ENCODE results near the gene ABCD3. TPM values are rescaled to one million over a fixed set of nuclear protein-coding genes. Genes with fewer than 3 reads are reported as not detected.
A peak's percentile ranks its signal among the peaks of the same experiment; 100 is the strongest.

ABCD3 gene
- total RNA-seq, 1 experiment from 2014 or later = 48.8 TPM

DNA sequence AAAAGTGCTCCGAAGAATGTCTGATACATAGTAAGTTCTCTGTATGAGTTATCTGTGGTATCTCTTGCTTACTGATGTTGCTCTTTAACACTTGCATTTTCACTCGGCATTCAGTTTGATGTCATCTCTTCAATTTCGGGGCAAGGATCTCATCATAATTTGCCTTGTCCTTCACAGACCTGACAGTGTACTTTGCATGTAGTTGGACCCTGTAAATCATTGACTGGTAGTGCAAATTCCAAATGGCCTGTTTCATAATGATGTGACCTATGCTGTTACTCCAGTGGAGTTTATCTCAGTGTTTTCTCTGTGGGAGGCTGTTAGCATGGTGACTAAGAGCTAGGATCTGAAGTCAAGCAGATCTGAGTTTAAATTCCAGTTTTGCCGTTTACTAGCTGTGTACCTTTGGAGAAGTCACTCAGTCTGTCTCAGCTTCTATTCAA, 34.2 kb upstream of the ABCD3 start:
- Histone ChIP-seq H3K4me3 (replicated peaks in 1 of 2; ENCODE audit: low read depth in 1 of 2, low read length in 2 of 2) (no peak overlapping the region), H2AFZ (ENCODE audit: low read depth, low read length, poor library complexity, severe bottlenecking) (no peak overlapping the region), H3K79me2 (ENCODE audit: insufficient read depth, low read length) (no peaks in the 10 kb centered on the region), H3K27ac (ENCODE audit: low read depth, low read length) (no peak overlapping the region), H3K4me2 (ENCODE audit: low read length) (peak overlapping the region; percentile 7; the same call in 1 of the 2 replicates), H3K36me3 (ENCODE audit: control insufficient read depth in 1 of 2, insufficient read depth in 2 of 2, low read length in 2 of 2) (no peaks in the 10 kb centered on the region), H3K4me1 (ENCODE audit: control insufficient read depth in 1 of 2, insufficient read depth in 2 of 2, low read length in 2 of 2) (peaks cover 0 to 4% of the 10 kb centered on the region in 2 experiments; a peak in 1 of 4 replicates), H3K9ac (ENCODE audit: low read length) (no peak overlapping the region), H3K9me3 (ENCODE audit: control insufficient read depth in 1 of 2, insufficient read depth in 1 of 2, low read depth in 1 of 2, low read length in 2 of 2) (no peaks in the 10 kb centered on the region; a peak in 2 of 4 replicates), H3K27me3 (ENCODE audit: insufficient read depth, low read length) (no peaks in the 10 kb centered on the region), H4K20me1 (ENCODE audit: insufficient read depth) (no peaks in the 10 kb centered on the region), H3K9me2 (ENCODE audit: insufficient read depth) (no peaks in the 10 kb centered on the region)
- DNase-seq (ENCODE audit: low read depth, low spot score) = no peak
- TF ChIP-seq RAD21 (IDR thresholded peaks at IDR 0.05; ENCODE audit: low read depth) (no peak), CBX3 (IDR thresholded peaks at IDR 0.05; ENCODE audit: low read depth) (no peak)
- ChIA-PET CTCF (no interaction called here), RAD21 (ENCODE audit: low non-redundant PET in 1 of 2, low total read pairs in 2 of 2, uncharacterized antibody in 2 of 2, unreplicated experiment in 2 of 2) (no interaction called here), POLR2A (no interaction called here)
- no peak for ATAC-seq
- intact Hi-C loops (cut with micrococcal nuclease) = no loop called here
- BruUV-seq (replicated peaks) = no TSS peak

DNA sequence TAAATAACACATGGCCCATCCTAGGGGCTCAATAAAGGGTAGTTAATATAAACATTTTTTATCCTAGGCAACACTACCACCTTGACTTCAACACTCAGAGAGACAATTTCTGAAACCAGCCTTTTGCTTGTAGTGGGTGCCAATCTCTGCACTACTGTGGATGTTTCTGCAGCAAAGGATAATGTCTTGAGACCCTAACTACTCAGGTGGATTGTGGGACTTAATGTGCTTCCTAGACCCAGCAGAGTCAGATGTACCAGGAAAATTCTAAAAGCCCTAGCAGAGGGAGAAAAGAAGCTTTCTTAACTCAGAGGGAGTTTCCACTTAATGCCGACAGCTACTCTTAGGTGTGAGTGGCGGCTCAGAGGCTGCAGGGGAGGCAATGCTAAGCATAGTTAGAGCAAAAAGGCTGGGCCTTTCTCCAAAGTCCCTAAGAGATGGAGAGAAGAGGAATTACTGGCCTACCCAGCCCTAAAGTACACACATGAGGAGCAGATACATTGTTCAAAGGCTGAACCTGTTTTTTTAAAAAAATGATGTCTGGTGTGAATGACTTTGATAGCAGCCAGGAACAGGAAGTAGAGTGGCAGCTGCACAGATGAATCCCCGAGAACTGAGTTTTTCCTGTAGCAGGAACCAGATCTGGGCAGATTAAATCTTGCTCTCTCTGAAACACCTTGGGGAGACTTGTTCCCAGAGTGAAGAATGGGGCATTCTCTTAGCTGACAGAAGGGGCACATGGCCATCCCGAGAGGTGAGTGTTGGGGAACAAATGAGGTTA, 33.5 kb upstream of the ABCD3 start:
- Histone ChIP-seq H3K9ac (ENCODE audit: low read length) (no peak overlapping the region), H2AFZ (ENCODE audit: low read depth, low read length, poor library complexity, severe bottlenecking) (no peak overlapping the region), H3K36me3 (ENCODE audit: control insufficient read depth in 1 of 2, insufficient read depth in 2 of 2, low read length in 2 of 2) (no peaks in the 10 kb centered on the region), H3K4me2 (ENCODE audit: low read length) (peak overlapping the region; percentile 7; the same call in 1 of the 2 replicates), H3K79me2 (ENCODE audit: insufficient read depth, low read length) (no peaks in the 10 kb centered on the region), H4K20me1 (ENCODE audit: insufficient read depth) (no peaks in the 10 kb centered on the region), H3K4me1 (ENCODE audit: control insufficient read depth in 1 of 2, insufficient read depth in 2 of 2, low read length in 2 of 2) (peaks cover 0 to 4% of the 10 kb centered on the region in 2 experiments; a peak in 1 of 4 replicates), H3K4me3 (replicated peaks in 1 of 2; ENCODE audit: low read depth in 1 of 2, low read length in 2 of 2) (no peak overlapping the region), H3K9me3 (ENCODE audit: control insufficient read depth in 1 of 2, insufficient read depth in 1 of 2, low read depth in 1 of 2, low read length in 2 of 2) (peaks cover 0 to 1% of the 10 kb centered on the region in 2 experiments; a peak in 2 of 4 replicates), H3K27ac (ENCODE audit: low read depth, low read length) (no peak overlapping the region), H3K9me2 (ENCODE audit: insufficient read depth) (no peaks in the 10 kb centered on the region), H3K27me3 (ENCODE audit: insufficient read depth, low read length) (no peaks in the 10 kb centered on the region)
- DNase-seq (ENCODE audit: low read depth, low spot score) = no peak
- no TSS peak for BruUV-seq (replicated peaks)
- RAD21 ChIA-PET (ENCODE audit: low non-redundant PET in 1 of 2, low total read pairs in 2 of 2, uncharacterized antibody in 2 of 2, unreplicated experiment in 2 of 2) = no interaction called here
- intact Hi-C loops (cut with micrococcal nuclease) = no loop called here
- CTCF ChIA-PET = no interaction called here
- no peak for ATAC-seq
- POLR2A ChIA-PET = no interaction called here
- TF ChIP-seq CEBPB (IDR thresholded peaks at IDR 0.05; ENCODE audit: low read depth) (no peak), EGR1 (IDR thresholded peaks at IDR 0.05; ENCODE audit: low read depth) (no peak), JUND (IDR thresholded peaks at IDR 0.05) (no peak), ELF1 (IDR thresholded peaks at IDR 0.05; ENCODE audit: borderline replicate concordance, low read depth) (no peak), SP1 (IDR thresholded peaks at IDR 0.05; ENCODE audit: low read depth) (no peak), YY1 (IDR thresholded peaks at IDR 0.05; ENCODE audit: extremely low read depth, insufficient replicate concordance, low read depth, low read length) (no peak), ZNF274 (IDR thresholded peaks at IDR 0.05; ENCODE audit: low read depth, low read length) (no peak), FOSL1 (IDR thresholded peaks at IDR 0.05; ENCODE audit: low read depth) (no peak), EZH2 (IDR thresholded peaks at IDR 0.05) (no peak), RAD21 (IDR thresholded peaks at IDR 0.05; ENCODE audit: low read depth) (no peak), SIN3A (IDR thresholded peaks at IDR 0.05; ENCODE audit: low read depth) (no peak), EZH2phosphoT487 (IDR thresholded peaks at IDR 0.05; ENCODE audit: borderline replicate concordance) (no peak)
- TF ChIP-seq, protein P1, sequence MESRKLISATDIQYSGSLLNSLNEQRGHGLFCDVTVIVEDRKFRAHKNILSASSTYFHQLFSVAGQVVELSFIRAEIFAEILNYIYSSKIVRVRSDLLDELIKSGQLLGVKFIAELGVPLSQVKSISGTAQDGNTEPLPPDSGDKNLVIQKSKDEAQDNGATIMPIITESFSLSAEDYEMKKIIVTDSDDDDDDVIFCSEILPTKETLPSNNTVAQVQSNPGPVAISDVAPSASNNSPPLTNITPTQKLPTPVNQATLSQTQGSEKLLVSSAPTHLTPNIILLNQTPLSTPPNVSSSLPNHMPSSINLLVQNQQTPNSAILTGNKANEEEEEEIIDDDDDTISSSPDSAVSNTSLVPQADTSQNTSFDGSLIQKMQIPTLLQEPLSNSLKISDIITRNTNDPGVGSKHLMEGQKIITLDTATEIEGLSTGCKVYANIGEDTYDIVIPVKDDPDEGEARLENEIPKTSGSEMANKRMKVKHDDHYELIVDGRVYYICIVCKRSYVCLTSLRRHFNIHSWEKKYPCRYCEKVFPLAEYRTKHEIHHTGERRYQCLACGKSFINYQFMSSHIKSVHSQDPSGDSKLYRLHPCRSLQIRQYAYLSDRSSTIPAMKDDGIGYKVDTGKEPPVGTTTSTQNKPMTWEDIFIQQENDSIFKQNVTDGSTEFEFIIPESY (IDR thresholded peaks at IDR 0.05; ENCODE audit: extremely low read depth, insufficient replicate concordance, low read length) = no peak
- TF ChIP-seq, protein P2, sequence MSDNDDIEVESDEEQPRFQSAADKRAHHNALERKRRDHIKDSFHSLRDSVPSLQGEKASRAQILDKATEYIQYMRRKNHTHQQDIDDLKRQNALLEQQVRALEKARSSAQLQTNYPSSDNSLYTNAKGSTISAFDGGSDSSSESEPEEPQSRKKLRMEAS (IDR thresholded peaks at IDR 0.05) = no peak
- TF ChIP-seq, protein P3, sequence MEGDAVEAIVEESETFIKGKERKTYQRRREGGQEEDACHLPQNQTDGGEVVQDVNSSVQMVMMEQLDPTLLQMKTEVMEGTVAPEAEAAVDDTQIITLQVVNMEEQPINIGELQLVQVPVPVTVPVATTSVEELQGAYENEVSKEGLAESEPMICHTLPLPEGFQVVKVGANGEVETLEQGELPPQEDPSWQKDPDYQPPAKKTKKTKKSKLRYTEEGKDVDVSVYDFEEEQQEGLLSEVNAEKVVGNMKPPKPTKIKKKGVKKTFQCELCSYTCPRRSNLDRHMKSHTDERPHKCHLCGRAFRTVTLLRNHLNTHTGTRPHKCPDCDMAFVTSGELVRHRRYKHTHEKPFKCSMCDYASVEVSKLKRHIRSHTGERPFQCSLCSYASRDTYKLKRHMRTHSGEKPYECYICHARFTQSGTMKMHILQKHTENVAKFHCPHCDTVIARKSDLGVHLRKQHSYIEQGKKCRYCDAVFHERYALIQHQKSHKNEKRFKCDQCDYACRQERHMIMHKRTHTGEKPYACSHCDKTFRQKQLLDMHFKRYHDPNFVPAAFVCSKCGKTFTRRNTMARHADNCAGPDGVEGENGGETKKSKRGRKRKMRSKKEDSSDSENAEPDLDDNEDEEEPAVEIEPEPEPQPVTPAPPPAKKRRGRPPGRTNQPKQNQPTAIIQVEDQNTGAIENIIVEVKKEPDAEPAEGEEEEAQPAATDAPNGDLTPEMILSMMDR (IDR thresholded peaks at IDR 0.05 in 2 of 3, conservative IDR thresholded peaks at IDR 0.05 in 1 of 3; ENCODE audit: borderline replicate concordance in 1 of 3, insufficient read depth in 1 of 3, low read depth in 2 of 3, low read length in 2 of 3) = no peak
